T-helper 1 cell treated with Interleukin-12 subunit alpha and Interleukin-12 subunit beta and Interleukin-4 antibody, amounts not matched to agents 30 μg/mL and 1 μg/mL, for 36 hours (primary cell): ENCODE data around the gene NNT.
"Not testable (repeated sequence)": the region's sequence is repeated elsewhere in the genome, so short reads cannot be mapped to it uniquely, and the experiment has no call there.

ENCODE experiments used
- H3K27ac Mint-ChIP-seq: one replicate; pipeline ENCODE4 v1.8.0; 2021; ENCODE audit warnings: mild to moderate bottlenecking, mixed read lengths
- H3K27me3 Mint-ChIP-seq: one replicate; pipeline ENCODE4 v1.8.0; 2021; ENCODE audit warnings: low read depth, mixed read lengths
- H3K36me3 Mint-ChIP-seq: one replicate; pipeline ENCODE4 v1.8.0; 2021; ENCODE audit warnings: low read depth, mixed read lengths
- H3K4me1 Mint-ChIP-seq: one replicate; pipeline ENCODE4 v1.8.0; 2021; ENCODE audit warnings: low read depth, mixed read lengths
- H3K4me3 Mint-ChIP-seq: one replicate; pipeline ENCODE4 v1.8.0; 2021; ENCODE audit warnings: mild to moderate bottlenecking, moderate library complexity, mixed read lengths
- H3K9me3 Mint-ChIP-seq: one replicate; pipeline ENCODE4 v1.8.0; 2021; ENCODE audit warnings: mixed read lengths

NNT gene

DNA sequence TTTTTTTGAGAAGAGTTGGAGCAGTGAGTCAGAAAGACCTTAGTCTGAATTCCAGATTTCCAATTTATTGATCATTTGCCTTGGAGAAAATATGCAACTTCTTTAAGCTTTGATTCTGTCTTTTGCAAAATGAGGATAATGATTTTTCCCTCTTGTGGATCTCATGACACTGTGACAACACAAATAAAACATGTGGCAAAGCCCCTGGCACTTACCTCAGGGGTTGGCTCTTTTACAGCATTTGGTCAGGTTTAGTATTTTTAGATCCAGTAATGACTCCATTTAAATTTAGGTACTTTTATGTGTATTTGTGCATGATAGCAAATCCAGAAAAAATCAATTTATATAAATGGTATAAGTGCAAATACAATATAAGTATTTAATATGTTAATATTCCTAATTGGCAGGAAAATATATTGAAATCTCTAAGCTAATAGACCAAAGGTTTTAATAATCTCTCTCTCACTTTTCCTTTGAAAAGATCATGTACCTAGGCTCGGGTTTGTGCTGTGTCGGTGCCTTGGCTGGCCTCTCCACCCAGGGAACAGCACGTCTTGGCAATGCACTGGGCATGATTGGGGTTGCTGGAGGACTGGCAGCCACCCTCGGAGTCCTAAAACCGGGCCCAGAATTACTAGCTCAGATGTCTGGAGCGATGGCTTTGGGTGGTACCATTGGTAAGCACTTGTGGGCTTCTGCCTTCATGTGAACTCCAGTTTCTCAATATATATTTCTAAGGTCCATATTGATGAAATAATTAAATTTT, 49.7 kb downstream of the NNT start:
- no peaks in the 10 kb centered on the region for H3K27me3 Mint-ChIP-seq
- H3K27ac Mint-ChIP-seq: no peak overlapping the region
- H3K4me3 Mint-ChIP-seq: no peak overlapping the region
- H3K9me3 Mint-ChIP-seq: no peaks in the 10 kb centered on the region
- no peaks in the 10 kb centered on the region for H3K4me1 Mint-ChIP-seq
- H3K36me3 Mint-ChIP-seq: peaks cover 26% of the 10 kb centered on the region

DNA sequence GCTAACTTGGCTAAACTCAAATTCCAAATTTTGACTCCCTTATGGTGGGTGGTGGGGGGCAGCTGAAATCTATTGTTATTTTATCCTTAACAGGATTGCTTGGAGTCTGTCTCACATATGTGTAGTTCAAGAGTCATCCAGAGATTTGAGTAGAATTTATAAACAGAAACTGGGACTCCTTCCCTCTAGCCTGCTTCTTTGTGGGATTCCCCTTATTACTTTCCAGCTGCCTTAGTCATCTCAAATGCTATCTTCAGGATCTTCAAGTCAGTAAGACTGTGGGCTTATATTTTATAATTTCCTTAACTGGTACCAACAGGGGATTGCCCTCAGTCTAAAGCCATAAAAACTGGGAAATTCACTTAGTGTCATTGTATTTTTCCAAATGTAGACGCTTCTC, 55.5 kb downstream of the NNT start:
- peaks cover 2% of the 10 kb centered on the region for H3K4me1 Mint-ChIP-seq
- no peak overlapping the region for H3K27ac Mint-ChIP-seq
- H3K9me3 Mint-ChIP-seq: peaks cover 6% of the 10 kb centered on the region
- peaks cover 39% of the 10 kb centered on the region for H3K36me3 Mint-ChIP-seq
- no peak overlapping the region for H3K4me3 Mint-ChIP-seq
- no peaks in the 10 kb centered on the region for H3K27me3 Mint-ChIP-seq

DNA sequence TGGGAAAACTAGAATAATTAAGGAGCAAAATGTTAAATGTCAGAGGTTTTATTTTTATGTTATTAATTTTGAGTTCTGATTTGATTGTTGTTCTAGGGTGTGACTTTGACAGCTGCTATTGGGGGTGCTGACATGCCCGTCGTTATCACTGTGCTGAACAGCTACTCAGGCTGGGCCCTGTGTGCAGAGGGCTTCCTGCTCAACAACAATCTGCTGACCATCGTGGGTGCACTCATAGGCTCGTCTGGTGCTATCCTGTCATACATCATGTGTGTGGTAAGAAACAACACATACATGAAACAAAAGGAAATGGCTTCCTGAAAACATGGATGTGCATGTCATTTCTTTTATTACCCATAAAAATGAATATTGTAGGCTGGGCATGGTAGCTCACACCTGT, 56.1 kb downstream of the NNT start:
- H3K4me1 Mint-ChIP-seq: peaks cover 2% of the 10 kb centered on the region
- no peaks in the 10 kb centered on the region for H3K27me3 Mint-ChIP-seq
- H3K36me3 Mint-ChIP-seq: peaks cover 41% of the 10 kb centered on the region
- peaks cover 6% of the 10 kb centered on the region for H3K9me3 Mint-ChIP-seq
- no peak overlapping the region for H3K4me3 Mint-ChIP-seq
- H3K27ac Mint-ChIP-seq: no peak overlapping the region

DNA sequence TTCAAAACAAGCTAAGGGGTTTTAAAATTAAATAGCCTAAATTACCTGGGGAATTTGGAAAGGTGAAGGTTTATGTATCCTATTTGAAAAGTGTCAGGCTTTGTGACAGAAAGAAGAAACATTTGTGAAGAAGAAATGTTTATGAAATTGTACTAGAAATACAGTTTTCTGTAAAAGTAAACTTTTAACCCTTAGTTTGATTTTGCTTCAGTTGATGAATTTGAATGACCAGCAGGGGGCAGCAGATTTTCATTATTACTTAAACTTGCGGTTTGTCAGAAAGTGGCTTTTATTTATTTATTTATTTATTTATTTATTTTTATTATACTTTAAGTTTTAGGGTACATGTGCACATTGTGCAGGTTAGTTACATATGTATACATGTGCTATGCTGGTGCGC, 58.1 kb downstream of the NNT start:
- Mint-ChIP-seq H3K4me3 (no peak overlapping the region), H3K27me3 (no peaks in the 10 kb centered on the region), H3K9me3 (peaks cover 6% of the 10 kb centered on the region), H3K36me3 (peaks cover 45% of the 10 kb centered on the region), H3K4me1 (peaks cover 2% of the 10 kb centered on the region), H3K27ac (no peak overlapping the region)

GRCh38 chr5:43663916-43664315, 60.9 kb downstream of the NNT start:
- peaks cover 2% of the 10 kb centered on the region for H3K4me1 Mint-ChIP-seq
- H3K4me3 Mint-ChIP-seq: no peak overlapping the region
- peaks cover 6% of the 10 kb centered on the region for H3K9me3 Mint-ChIP-seq
- no peaks in the 10 kb centered on the region for H3K27me3 Mint-ChIP-seq
- peaks cover 44% of the 10 kb centered on the region for H3K36me3 Mint-ChIP-seq
- H3K27ac Mint-ChIP-seq: no peak overlapping the region

DNA sequence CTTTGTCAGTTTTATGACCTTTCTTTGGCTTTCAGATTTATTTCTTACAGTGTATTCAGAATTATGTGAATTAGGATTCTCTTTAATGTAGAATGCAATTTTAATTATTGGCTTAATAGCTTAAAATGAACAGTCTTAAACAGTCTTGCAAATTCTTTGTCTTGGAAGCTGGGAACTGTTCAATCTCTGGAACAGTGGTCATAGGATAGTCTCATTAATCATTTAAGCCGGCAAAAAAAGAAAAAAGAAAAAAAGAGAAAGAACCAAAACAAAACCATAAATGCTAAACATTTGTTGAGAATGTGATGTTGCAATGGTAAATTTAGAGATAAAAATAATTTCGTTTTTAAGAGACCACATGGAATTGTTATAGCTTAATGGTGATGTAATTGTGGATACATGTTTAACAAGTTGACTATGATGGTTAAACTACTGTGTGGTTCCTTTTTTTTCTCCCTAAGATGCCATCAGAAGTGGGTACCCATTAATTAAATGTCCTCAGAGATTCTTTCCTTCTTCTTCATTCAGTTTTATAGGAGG, 61.6 kb downstream of the NNT start:
- Mint-ChIP-seq H3K27me3 (no peaks in the 10 kb centered on the region), H3K4me3 (no peak overlapping the region), H3K27ac (no peak overlapping the region), H3K4me1 (peaks cover 2% of the 10 kb centered on the region), H3K36me3 (peaks cover 40% of the 10 kb centered on the region), H3K9me3 (peaks cover 6% of the 10 kb centered on the region)

- H3K36me3 Mint-ChIP-seq: peaks cover 31% of the 10 kb centered on the region
These were observed 62.8 kb downstream of the NNT start for GRCh38 chr5:43665749-43666148.

DNA sequence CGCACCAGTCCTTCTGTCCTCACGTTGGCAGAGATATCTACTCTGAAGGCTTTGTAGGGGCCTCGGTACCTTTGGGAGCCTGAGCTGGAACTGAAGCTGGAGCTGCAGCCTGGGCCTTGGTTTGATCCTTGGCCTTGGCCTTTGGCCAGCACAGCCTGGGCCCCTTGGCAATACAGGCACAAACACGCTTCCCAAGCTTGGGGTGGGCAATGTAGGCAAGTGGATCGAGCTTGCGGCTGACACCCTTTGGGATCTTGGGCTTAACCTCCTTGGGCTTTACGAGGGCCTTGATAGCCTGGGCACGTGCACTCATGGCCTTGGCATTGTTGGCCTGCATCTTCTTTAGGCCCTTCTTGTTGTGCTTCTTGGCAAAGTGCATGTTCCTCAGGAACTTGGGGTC, 63.7 kb downstream of the NNT start:
- H3K27me3 Mint-ChIP-seq, H3K4me1 Mint-ChIP-seq, H3K4me3 Mint-ChIP-seq, H3K9me3 Mint-ChIP-seq, H3K27ac Mint-ChIP-seq: not testable (repeated sequence)
- H3K36me3 Mint-ChIP-seq: peaks cover 28% of the 10 kb centered on the region

More at GRCh38 chr5:43665749-43666148, 62.8 kb downstream of the NNT start:
- not testable (repeated sequence) for H3K27me3 Mint-ChIP-seq, H3K4me3 Mint-ChIP-seq, H3K4me1 Mint-ChIP-seq, H3K9me3 Mint-ChIP-seq, H3K27ac Mint-ChIP-seq

- not testable (repeated sequence) for H3K4me1 Mint-ChIP-seq, H3K27ac Mint-ChIP-seq, H3K27me3 Mint-ChIP-seq, H3K9me3 Mint-ChIP-seq, H3K4me3 Mint-ChIP-seq
- H3K36me3 Mint-ChIP-seq: peaks cover 29% of the 10 kb centered on the region
These were observed 64.4 kb downstream of the NNT start for GRCh38 chr5:43667379-43667778.

GRCh38 chr5:43674536-43674935, 71.6 kb downstream of the NNT start:
- H3K27ac Mint-ChIP-seq: no peak overlapping the region
- H3K36me3 Mint-ChIP-seq: peaks cover 8% of the 10 kb centered on the region
- peaks cover 3% of the 10 kb centered on the region for H3K9me3 Mint-ChIP-seq
- no peak overlapping the region for H3K4me3 Mint-ChIP-seq
- no peaks in the 10 kb centered on the region for H3K27me3 Mint-ChIP-seq
- H3K4me1 Mint-ChIP-seq: no peaks in the 10 kb centered on the region

- H3K36me3 Mint-ChIP-seq: peaks cover 8% of the 10 kb centered on the region
- no peak overlapping the region for H3K27ac Mint-ChIP-seq
- peaks cover 3% of the 10 kb centered on the region for H3K9me3 Mint-ChIP-seq
- no peaks in the 10 kb centered on the region for H3K4me1 Mint-ChIP-seq
- no peaks in the 10 kb centered on the region for H3K27me3 Mint-ChIP-seq
- no peak overlapping the region for H3K4me3 Mint-ChIP-seq
These were observed 72.4 kb downstream of the NNT start for GRCh38 chr5:43675357-43675756.

- H3K4me1 Mint-ChIP-seq: no peaks in the 10 kb centered on the region
- H3K27ac Mint-ChIP-seq: no peak overlapping the region
- H3K27me3 Mint-ChIP-seq: no peaks in the 10 kb centered on the region
- H3K9me3 Mint-ChIP-seq: peaks cover 3% of the 10 kb centered on the region
- no peak overlapping the region for H3K4me3 Mint-ChIP-seq
- H3K36me3 Mint-ChIP-seq: peaks cover 12% of the 10 kb centered on the region
These were observed 73.3 kb downstream of the NNT start for GRCh38 chr5:43676083-43676840.

- Mint-ChIP-seq H3K27me3 (no peaks in the 10 kb centered on the region), H3K9me3 (no peaks in the 10 kb centered on the region), H3K4me1 (no peaks in the 10 kb centered on the region), H3K36me3 (peaks cover 6% of the 10 kb centered on the region), H3K4me3 (no peak overlapping the region), H3K27ac (no peak overlapping the region)
These were observed 74.3 kb downstream of the NNT start for GRCh38 chr5:43677253-43677652.

DNA sequence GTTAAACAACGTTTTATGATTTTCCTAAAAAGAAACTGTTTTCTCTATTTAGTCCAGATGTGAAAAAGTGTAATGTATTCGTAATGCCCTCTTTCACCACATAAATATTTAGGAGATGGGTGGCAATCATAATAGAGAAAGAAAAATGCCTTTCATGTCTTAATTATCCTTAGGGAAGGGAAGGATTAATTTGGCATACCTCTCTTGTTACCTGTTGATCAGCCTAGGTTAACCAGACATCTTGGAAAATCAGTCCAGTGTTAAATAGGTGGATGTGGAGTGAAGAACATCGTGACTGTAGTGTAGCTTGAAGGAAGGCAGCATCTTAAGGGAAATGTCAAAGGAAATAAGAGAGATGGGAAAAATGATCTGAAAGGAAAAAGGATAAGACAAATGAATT, 76.2 kb downstream of the NNT start:
- Mint-ChIP-seq H3K4me1 (peaks cover 2% of the 10 kb centered on the region), H3K4me3 (no peak overlapping the region), H3K27me3 (no peaks in the 10 kb centered on the region), H3K36me3 (peaks cover 13% of the 10 kb centered on the region), H3K9me3 (no peaks in the 10 kb centered on the region), H3K27ac (no peak overlapping the region)

- H3K4me3 Mint-ChIP-seq: no peak overlapping the region
- no peak overlapping the region for H3K27ac Mint-ChIP-seq
- H3K4me1 Mint-ChIP-seq: peaks cover 2% of the 10 kb centered on the region
These were observed 77.3 kb downstream of the NNT start for GRCh38 chr5:43680286-43680685.

More at GRCh38 chr5:43680286-43680685, 77.3 kb downstream of the NNT start:
- peaks cover 13% of the 10 kb centered on the region for H3K36me3 Mint-ChIP-seq
- no peaks in the 10 kb centered on the region for H3K27me3 Mint-ChIP-seq
- H3K9me3 Mint-ChIP-seq: no peaks in the 10 kb centered on the region
